SK-N-SH (cell line): Measurements from ENCODE around the gene P3R3URF. TPM values are rescaled to one million over a fixed set of nuclear protein-coding genes. Genes with fewer than 3 reads are reported as not detected.

Source experiments
- EP300 ChIP-seq, 2 experiments: IDR thresholded peaks; 2 replicates each; pipeline versions ENCODE4 v1.4.0 to v1.6.1; 2012; ENCODE audit warnings: borderline replicate concordance in 1 of 2, low read depth in 1 of 2, low read length in 1 of 2
- FOXJ3 ChIP-seq: sonication (generic); formaldehyde crosslinking; IDR thresholded peaks from 2 replicates; pipeline ENCODE4 v1.5.1; 2020; ENCODE audit warnings: mild to moderate bottlenecking, missing genetic modification reagents
- JUND ChIP-seq: IDR thresholded peaks from 2 replicates; pipeline ENCODE4 v1.4.0; 2012
- MEF2A ChIP-seq: IDR thresholded peaks from 2 replicates; pipeline ENCODE4 v1.4.0; 2012; ENCODE audit warnings: low read depth, borderline replicate concordance
- POLR2AphosphoS5 ChIP-seq: IDR thresholded peaks from 2 replicates; pipeline ENCODE4 v1.6.1; 2012; ENCODE audit warnings: low read depth, low read length
- RAD21 ChIP-seq: IDR thresholded peaks from 2 replicates; pipeline ENCODE4 v1.6.1; 2012; ENCODE audit warnings: mild to moderate bottlenecking, low read length
- RCOR1 ChIP-seq: fragments of 150-350 bp; IDR thresholded peaks from 2 replicates; pipeline ENCODE4 v1.6.1; 2017; ENCODE audit warnings: antibody characterized with exemption, low read length
- RFX5 ChIP-seq: IDR thresholded peaks from 2 replicates; pipeline ENCODE4 v1.6.1; 2012; ENCODE audit warnings: mild to moderate bottlenecking, improper control_type of control experiment, low read length
- SMC3 ChIP-seq: IDR thresholded peaks from 2 replicates; pipeline ENCODE4 v1.6.1; 2012; ENCODE audit warnings: low read depth, low read length, improper control_type of control experiment
- TAF1 ChIP-seq: IDR thresholded peaks from 2 replicates; pipeline ENCODE4 v1.6.1; 2012; ENCODE audit warnings: low read depth, mild to moderate bottlenecking, low read length, moderate library complexity, borderline replicate concordance
- polyA plus RNA-seq, 3 experiments: library from polyadenylated mRNA; depleted of rRNA; stranded (reverse); fragments of >200 nt; gene quantifications; 2 replicates each; pipeline ENCODE4 v1.2.3, GENCODE V29; 2012
- TF ChIP-seq, protein P1 (sequence below): IDR thresholded peaks from 2 replicates; pipeline ENCODE4; 2012
- TF ChIP-seq, protein P2 (sequence below): IDR thresholded peaks from 2 replicates; pipeline ENCODE4 v1.6.1; 2012; ENCODE audit warnings: mild to moderate bottlenecking, low read depth, low read length, moderate library complexity
- TF ChIP-seq, protein P3 (sequence below): fragments of 150-350 bp; IDR thresholded peaks from 2 replicates; pipeline ENCODE4 v1.6.1; 2016; ENCODE audit warnings: mild to moderate bottlenecking, low read depth, low read length

The P3R3URF gene
- polyA plus RNA-seq, 1 of the 3 experiments (the other 2 are of a cell fraction): not detected

DNA sequence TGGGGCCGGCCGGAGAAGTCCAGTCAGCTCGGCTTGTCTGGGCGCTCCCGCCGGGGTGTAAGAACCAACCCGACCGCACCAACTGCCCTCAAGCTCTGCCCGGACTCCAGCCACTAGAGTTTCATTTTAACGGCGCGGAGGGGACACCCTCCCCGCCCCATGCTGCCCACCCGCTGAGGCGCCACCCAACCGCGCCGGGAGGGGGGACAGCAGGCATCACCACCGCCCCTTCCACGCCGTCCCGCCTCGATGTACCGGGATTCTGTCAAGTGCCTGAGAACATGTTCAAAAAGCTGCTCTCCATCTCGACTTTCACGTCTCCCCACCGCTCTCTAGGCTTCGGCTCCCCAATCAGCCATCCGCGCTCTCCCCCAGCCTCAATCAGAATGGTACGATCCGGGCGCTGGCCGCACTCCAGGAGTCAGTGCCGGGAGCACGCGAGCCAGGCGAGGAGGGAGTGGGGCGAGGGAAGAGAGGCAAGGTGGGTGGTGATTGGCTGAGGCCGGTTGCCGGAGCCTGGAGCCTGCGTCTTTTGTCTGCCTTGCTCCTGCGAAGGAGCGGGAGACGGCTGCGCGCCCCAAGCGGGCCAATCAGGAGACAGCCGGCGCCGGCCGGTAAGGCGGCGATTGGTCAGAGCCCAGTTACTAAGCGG is 43.6 kb downstream of the P3R3URF start, which contains the start of gene PIK3R3 (continued):
- TF ChIP-seq TAF1 (peak; percentile 99), RCOR1 (peak; percentile 61; the same call in 1 of the 2 replicates), EP300 (IDR thresholded peaks at IDR 0.05; ENCODE audit: borderline replicate concordance in 1 of 2, low read depth in 1 of 2, low read length in 1 of 2) (peak; percentile 21 to 35; a peak in 2 of 4 replicates), FOXJ3 (CRISPR knock-in tag) (peak; percentile 58; the same call in 1 of the 2 replicates), JUND (peak; percentile 42), RFX5 (peak; percentile 96), RAD21 (no peak), POLR2AphosphoS5 (peak; percentile 99), MEF2A (no peak), SMC3 (no peak)
- TF ChIP-seq, protein P1, sequence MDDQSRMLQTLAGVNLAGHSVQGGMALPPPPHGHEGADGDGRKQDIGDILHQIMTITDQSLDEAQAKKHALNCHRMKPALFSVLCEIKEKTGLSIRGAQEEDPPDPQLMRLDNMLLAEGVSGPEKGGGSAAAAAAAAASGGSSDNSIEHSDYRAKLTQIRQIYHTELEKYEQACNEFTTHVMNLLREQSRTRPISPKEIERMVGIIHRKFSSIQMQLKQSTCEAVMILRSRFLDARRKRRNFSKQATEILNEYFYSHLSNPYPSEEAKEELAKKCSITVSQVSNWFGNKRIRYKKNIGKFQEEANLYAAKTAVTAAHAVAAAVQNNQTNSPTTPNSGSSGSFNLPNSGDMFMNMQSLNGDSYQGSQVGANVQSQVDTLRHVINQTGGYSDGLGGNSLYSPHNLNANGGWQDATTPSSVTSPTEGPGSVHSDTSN: peak; percentile 63
- TF ChIP-seq, protein P2, sequence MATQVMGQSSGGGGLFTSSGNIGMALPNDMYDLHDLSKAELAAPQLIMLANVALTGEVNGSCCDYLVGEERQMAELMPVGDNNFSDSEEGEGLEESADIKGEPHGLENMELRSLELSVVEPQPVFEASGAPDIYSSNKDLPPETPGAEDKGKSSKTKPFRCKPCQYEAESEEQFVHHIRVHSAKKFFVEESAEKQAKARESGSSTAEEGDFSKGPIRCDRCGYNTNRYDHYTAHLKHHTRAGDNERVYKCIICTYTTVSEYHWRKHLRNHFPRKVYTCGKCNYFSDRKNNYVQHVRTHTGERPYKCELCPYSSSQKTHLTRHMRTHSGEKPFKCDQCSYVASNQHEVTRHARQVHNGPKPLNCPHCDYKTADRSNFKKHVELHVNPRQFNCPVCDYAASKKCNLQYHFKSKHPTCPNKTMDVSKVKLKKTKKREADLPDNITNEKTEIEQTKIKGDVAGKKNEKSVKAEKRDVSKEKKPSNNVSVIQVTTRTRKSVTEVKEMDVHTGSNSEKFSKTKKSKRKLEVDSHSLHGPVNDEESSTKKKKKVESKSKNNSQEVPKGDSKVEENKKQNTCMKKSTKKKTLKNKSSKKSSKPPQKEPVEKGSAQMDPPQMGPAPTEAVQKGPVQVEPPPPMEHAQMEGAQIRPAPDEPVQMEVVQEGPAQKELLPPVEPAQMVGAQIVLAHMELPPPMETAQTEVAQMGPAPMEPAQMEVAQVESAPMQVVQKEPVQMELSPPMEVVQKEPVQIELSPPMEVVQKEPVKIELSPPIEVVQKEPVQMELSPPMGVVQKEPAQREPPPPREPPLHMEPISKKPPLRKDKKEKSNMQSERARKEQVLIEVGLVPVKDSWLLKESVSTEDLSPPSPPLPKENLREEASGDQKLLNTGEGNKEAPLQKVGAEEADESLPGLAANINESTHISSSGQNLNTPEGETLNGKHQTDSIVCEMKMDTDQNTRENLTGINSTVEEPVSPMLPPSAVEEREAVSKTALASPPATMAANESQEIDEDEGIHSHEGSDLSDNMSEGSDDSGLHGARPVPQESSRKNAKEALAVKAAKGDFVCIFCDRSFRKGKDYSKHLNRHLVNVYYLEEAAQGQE: peak; percentile 80
- TF ChIP-seq, protein P3, sequence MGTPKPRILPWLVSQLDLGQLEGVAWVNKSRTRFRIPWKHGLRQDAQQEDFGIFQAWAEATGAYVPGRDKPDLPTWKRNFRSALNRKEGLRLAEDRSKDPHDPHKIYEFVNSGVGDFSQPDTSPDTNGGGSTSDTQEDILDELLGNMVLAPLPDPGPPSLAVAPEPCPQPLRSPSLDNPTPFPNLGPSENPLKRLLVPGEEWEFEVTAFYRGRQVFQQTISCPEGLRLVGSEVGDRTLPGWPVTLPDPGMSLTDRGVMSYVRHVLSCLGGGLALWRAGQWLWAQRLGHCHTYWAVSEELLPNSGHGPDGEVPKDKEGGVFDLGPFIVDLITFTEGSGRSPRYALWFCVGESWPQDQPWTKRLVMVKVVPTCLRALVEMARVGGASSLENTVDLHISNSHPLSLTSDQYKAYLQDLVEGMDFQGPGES: no peak
